PFSK-1 (cell line): ENCODE measurements around the gene PTBP3.

Experiments used
- FOXP2 ChIP-seq: optimal IDR thresholded peaks from 2 replicates; pipeline ENCODE3; 2011; ENCODE audit warnings: borderline replicate concordance, control low read depth, inconsistent platforms; ENCODE audit not compliant: insufficient read depth; ENCODE audit errors: extremely low read length, extremely low read depth
- POLR2AphosphoS5 ChIP-seq: IDR thresholded peaks from 2 replicates; pipeline ENCODE4 v1.6.1; 2012; ENCODE audit warnings: low read depth, mild to moderate bottlenecking, control low read depth, low read length, moderate library complexity
- SIN3A ChIP-seq: IDR thresholded peaks from 2 replicates; pipeline ENCODE4 v1.6.1; 2012; ENCODE audit warnings: mild to moderate bottlenecking, low read length, moderate library complexity, borderline replicate concordance; ENCODE audit not compliant: insufficient read depth
- TAF1 ChIP-seq: IDR thresholded peaks from 2 replicates; pipeline ENCODE4 v1.6.1; 2012; ENCODE audit warnings: low read length, control low read depth, borderline replicate concordance; ENCODE audit not compliant: insufficient read depth
- TF ChIP-seq, protein P1 (sequence below), 2 experiments: IDR thresholded peaks; 2 replicates each; pipeline versions ENCODE4 v1.6.1 to v1.8.0; 2011 to 2012; ENCODE audit warnings: low read depth in 2 of 2, low read length in 2 of 2, control low read depth in 1 of 2, inconsistent platforms in 1 of 2, mild to moderate bottlenecking in 1 of 2, moderate library complexity in 1 of 2; ENCODE audit not compliant: insufficient read depth in 1 of 2

The PTBP3 gene

DNA sequence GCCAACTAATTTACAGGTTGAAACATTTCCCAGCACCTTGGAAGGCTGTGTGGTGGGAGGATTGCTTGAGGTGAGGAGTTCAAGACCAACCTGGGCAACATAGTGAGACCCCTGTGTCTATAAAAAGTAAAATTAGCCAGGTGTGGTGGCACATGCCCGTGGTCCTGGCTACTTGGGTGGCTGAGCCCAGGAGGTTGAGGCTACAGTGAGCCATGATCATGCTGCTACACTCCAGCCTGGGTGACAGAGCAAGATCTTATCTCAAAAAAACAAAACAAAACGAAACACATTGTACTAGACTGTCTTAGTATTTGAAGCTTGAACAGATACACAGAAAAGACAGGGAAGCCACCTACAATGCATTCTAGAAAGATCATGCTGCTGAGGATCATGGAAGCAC is 43.7 kb upstream of the PTBP3 start:
- TF ChIP-seq SIN3A (no peak), FOXP2 (no peak), TAF1 (no peak), POLR2AphosphoS5 (no peak)
- TF ChIP-seq, protein P1, sequence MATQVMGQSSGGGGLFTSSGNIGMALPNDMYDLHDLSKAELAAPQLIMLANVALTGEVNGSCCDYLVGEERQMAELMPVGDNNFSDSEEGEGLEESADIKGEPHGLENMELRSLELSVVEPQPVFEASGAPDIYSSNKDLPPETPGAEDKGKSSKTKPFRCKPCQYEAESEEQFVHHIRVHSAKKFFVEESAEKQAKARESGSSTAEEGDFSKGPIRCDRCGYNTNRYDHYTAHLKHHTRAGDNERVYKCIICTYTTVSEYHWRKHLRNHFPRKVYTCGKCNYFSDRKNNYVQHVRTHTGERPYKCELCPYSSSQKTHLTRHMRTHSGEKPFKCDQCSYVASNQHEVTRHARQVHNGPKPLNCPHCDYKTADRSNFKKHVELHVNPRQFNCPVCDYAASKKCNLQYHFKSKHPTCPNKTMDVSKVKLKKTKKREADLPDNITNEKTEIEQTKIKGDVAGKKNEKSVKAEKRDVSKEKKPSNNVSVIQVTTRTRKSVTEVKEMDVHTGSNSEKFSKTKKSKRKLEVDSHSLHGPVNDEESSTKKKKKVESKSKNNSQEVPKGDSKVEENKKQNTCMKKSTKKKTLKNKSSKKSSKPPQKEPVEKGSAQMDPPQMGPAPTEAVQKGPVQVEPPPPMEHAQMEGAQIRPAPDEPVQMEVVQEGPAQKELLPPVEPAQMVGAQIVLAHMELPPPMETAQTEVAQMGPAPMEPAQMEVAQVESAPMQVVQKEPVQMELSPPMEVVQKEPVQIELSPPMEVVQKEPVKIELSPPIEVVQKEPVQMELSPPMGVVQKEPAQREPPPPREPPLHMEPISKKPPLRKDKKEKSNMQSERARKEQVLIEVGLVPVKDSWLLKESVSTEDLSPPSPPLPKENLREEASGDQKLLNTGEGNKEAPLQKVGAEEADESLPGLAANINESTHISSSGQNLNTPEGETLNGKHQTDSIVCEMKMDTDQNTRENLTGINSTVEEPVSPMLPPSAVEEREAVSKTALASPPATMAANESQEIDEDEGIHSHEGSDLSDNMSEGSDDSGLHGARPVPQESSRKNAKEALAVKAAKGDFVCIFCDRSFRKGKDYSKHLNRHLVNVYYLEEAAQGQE (IDR thresholded peaks at IDR 0.05; ENCODE audit: insufficient read depth in 1 of 2, low read depth in 2 of 2, low read length in 2 of 2) = no peak

DNA sequence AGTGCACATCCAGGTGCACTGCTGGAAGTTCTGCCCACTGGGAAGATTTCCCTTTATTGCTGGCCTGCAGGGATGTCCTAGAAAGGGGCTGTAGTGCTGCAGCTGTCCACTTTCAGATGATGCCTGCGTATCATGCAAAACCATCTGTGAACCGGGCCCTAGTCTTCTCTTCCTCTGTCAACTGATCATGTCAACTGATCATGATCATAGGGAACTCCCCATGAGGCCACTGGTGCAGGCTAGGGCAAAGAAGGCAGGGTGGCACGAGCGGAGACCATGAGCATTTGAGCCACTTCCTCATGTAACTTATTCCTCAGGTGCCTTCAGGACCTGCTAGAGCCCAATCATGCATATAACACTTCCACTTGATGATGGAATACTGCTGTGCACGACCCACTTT is 41.9 kb upstream of the PTBP3 start:
- TF ChIP-seq FOXP2 = no peak

DNA sequence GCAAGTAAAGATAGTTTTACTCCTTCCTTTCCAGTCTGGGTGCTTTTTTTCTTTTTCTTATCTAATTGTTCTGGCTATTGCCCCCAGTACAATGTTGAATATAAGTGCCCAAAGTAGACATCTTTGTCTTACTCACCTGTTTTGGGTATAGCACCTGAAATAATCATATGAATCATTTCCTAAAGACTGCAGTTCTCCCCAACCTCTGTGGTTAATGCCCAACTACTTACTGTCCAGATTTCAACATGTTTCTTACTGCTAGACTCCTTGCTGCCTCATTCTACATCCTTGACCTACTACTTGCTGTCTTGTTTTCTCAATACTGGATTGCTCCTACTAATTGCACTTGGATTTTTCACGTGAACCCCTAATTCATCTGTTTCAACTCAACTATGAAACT is 37.6 kb upstream of the PTBP3 start:
- TF ChIP-seq FOXP2 = no peak
- TF ChIP-seq POLR2AphosphoS5 = no peak
- TF ChIP-seq TAF1 = no peak
- TF ChIP-seq, protein P1 (IDR thresholded peaks at IDR 0.05; ENCODE audit: insufficient read depth in 1 of 2, low read depth in 2 of 2, low read length in 2 of 2) = no peak

DNA sequence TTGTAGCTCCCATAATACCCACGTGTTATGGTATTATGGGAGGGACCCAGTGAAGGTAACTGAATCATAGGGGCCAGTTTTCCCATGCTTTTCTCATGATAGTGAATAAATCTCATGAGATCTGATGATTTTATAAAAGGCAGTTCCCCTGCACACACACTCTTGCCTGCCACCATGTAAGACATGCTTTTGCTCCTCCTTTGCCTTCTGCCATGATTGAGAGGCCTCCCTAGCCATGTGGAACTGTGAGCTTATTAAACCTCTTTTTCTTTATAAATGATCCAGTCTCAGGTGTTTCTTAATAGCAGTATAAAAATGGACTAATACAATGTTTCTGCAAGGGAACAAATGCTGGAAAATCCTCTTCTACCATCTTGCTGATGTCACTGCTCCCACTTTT is 36.4 kb upstream of the PTBP3 start:
- no peak for TF ChIP-seq SIN3A
- no peak for TF ChIP-seq POLR2AphosphoS5

DNA sequence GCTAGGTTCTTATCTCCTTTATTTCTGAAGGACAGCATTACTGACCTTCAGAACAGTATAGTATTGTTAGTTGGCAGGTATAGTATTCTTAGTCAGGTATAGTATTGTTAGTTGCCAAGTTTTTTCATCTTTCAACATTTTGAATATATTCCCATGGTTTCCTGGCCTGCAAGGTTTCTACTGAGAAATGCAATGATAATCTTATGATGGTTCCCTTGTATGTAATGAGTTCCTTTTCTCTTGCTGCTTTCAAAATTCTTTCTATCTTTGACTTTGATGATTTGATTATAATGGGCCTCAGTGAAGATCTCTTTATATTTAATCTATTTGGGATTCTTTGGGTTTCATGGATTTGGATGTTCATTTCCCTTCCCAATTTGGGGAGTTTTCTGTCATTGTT is 34.0 kb upstream of the PTBP3 start:
- TF ChIP-seq TAF1 (no peak), POLR2AphosphoS5 (no peak), SIN3A (no peak), FOXP2 (no peak)
- TF ChIP-seq, protein P1 (IDR thresholded peaks at IDR 0.05; ENCODE audit: insufficient read depth in 1 of 2, low read depth in 2 of 2, low read length in 2 of 2) = no peak

DNA sequence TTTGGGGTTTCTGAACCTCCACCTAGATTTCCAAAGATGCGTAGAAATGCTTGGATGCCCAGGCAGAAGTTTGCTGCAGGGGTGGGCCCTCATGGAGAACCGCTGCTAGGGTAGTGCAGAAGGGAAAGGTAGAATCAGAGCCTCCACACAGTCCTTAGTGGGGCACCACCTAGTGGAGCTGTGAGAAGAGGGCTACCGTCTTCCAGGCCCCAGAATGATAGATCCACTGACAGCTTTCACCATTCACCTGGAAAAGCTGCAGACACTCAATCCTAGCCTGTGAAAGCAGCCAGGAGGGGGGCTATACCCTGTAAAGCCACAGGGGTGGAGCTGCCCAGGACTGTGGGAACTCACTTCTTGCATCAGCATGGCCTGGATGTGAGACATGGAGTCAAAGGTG is 33.2 kb upstream of the PTBP3 start:
- TF ChIP-seq TAF1 = no peak
- TF ChIP-seq FOXP2 = no peak
- TF ChIP-seq POLR2AphosphoS5 = no peak
- TF ChIP-seq, protein P1 (IDR thresholded peaks at IDR 0.05; ENCODE audit: insufficient read depth in 1 of 2, low read depth in 2 of 2, low read length in 2 of 2) = no peak
- TF ChIP-seq SIN3A = no peak
